Lower leg skin (tissue), 3 donors: Measurements from ENCODE around the gene DSCAML1.

Source experiments
- POLR2A ChIP-seq, 2 donors: fragments of 450-650 bp; IDR thresholded peaks; one replicate each; pipeline ENCODE4 v1.6.1; 2016 to 2017; ENCODE audit warnings: antibody characterized with exemption in 2 of 2, mild to moderate bottlenecking in 1 of 2, moderate library complexity in 1 of 2
- TF ChIP-seq, protein P1 (sequence below), 3 donors: fragments of 450-650 bp; IDR thresholded peaks; one replicate each; pipeline ENCODE4 v1.5.1; 2016; ENCODE audit warnings: antibody characterized with exemption in 3 of 3, mild to moderate bottlenecking in 3 of 3, moderate library complexity in 2 of 3

DNA sequence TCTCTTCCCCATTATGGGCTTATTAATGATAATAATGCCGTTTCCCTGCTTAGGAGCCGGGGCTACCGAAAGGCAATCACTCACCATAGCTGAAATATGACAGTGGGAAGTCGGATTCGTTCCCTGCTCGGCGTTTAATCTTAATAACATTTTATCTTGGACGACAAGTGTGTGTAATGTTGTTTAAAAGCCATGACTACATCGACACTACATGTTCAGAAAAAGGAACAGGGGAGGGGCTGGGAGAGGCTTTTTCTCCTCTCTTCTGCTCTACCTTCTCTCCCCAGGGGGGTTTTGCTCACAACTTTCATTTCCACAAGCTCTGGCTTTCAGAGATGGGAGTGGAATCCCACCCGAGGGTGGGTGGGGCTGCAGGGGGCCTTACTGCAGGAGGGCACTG lies 105.5 kb downstream of the DSCAML1 start:
- TF ChIP-seq, protein P1, sequence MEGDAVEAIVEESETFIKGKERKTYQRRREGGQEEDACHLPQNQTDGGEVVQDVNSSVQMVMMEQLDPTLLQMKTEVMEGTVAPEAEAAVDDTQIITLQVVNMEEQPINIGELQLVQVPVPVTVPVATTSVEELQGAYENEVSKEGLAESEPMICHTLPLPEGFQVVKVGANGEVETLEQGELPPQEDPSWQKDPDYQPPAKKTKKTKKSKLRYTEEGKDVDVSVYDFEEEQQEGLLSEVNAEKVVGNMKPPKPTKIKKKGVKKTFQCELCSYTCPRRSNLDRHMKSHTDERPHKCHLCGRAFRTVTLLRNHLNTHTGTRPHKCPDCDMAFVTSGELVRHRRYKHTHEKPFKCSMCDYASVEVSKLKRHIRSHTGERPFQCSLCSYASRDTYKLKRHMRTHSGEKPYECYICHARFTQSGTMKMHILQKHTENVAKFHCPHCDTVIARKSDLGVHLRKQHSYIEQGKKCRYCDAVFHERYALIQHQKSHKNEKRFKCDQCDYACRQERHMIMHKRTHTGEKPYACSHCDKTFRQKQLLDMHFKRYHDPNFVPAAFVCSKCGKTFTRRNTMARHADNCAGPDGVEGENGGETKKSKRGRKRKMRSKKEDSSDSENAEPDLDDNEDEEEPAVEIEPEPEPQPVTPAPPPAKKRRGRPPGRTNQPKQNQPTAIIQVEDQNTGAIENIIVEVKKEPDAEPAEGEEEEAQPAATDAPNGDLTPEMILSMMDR (IDR thresholded peaks at IDR 0.05), result no peak
- no peak for TF ChIP-seq POLR2A (IDR thresholded peaks at IDR 0.05)
